HG03066 (cell line): ENCODE results near the gene ZKSCAN5.
"Not testable (repeated sequence)": the region's sequence is repeated elsewhere in the genome, so short reads cannot be mapped to it uniquely, and the experiment has no call there.

Experiments
- ATAC-seq: cut with Tn5 transposase; IDR thresholded peaks from one replicate; pipeline ENCODE4 v1.9.1; 2021; ENCODE audit warnings: low read depth; ENCODE audit not compliant: unreplicated experiment

Gene ZKSCAN5

DNA sequence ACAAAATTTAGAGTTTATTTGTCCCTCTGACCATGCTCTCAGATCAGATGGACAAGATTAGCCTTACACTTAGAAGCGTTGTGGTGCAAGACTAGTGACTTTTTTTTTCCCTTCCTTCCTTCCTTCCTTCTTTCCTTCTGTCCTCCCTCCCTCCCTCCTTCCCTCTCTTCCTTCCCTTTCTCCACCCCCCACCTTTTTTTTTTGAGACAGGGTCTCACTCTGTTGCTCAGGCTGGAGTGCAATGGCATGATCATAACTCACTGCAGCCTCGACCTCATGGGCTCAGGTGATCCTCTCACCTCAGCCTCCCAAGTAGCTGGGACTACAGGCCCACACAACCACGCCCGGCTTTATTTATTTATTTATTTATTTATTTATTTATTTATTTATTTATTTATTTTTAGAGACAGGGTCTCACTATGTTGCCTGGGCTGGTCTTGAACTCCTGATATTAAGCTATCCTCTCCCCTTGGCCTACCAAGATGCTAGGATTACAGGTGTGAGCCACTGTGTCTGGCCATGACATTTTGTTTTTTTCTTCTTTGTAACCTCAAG lies 76.4 kb downstream of the ZKSCAN5 start:
- not testable (repeated sequence) for ATAC-seq
